ENCODE results near the gene PTPRN2. TPM values are rescaled to one million over a fixed set of nuclear protein-coding genes. Genes with fewer than 3 reads are reported as not detected.

PTPRN2 gene
- polyA plus RNA-seq, 2 donors = 0.37 to 0.40 TPM

GRCh38 chr7:158117341-158118222 is 470.0 kb downstream of the PTPRN2 start:
- WGBS, 2 donors = 79 to 85% methylated on average over 1 of the region's 1 CpG
- H3K4me3 ChIP-seq (ENCODE audit: low read depth in 1 of 2, low read length in 2 of 2) = no peak overlapping the region
- H3K27me3 ChIP-seq (ENCODE audit: control insufficient read depth in 1 of 2, insufficient read depth in 2 of 2, low read length in 2 of 2) = no peaks in the 10 kb centered on the region
- H3K36me3 ChIP-seq (ENCODE audit: control insufficient read depth in 2 of 2, insufficient read depth in 2 of 2, low read length in 1 of 2) = no peaks in the 10 kb centered on the region
- H3K4me1 ChIP-seq (ENCODE audit: control insufficient read depth in 2 of 2, insufficient read depth in 2 of 2, low read length in 1 of 2) = no peaks in the 10 kb centered on the region
- H3K9me3 ChIP-seq (ENCODE audit: control insufficient read depth in 2 of 2, insufficient read depth in 1 of 2, low read depth in 1 of 2, low read length in 1 of 2) = peaks cover 18 to 23% of the 10 kb centered on the region in 2 donors
- no peak overlapping the region for H3K27ac ChIP-seq (ENCODE audit: low read depth in 2 of 2, low read length in 1 of 2)

DNA sequence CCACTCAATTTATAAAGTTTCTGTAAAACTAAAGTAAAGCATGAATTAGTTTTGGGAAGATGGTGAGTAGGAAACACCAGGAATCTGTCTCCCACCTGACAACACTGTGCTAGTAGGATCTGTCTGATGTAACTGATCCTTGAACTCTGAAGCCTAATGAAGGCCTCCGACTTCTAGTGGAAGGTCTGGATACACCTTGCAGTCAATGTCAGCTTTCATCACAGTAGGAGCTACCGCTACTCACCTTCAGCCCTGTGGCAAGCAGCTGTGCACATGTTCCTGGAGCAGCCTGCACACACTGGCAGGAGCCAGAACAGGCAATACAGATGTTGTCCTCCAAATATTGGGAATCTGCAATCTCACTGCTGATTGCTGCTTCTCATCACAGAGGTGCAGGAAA is 471.4 kb downstream of the PTPRN2 start:
- WGBS, 2 donors = 90% methylated on average over 2 of the region's 2 CpGs
- peaks cover 18 to 23% of the 10 kb centered on the region in 2 donors for H3K9me3 ChIP-seq (ENCODE audit: control insufficient read depth in 2 of 2, insufficient read depth in 1 of 2, low read depth in 1 of 2, low read length in 1 of 2)
- H3K36me3 ChIP-seq (ENCODE audit: control insufficient read depth in 2 of 2, insufficient read depth in 2 of 2, low read length in 1 of 2) = no peaks in the 10 kb centered on the region
- H3K4me3 ChIP-seq (ENCODE audit: low read depth in 1 of 2, low read length in 2 of 2) = no peak overlapping the region
- no peak overlapping the region for H3K27ac ChIP-seq (ENCODE audit: low read depth in 2 of 2, low read length in 1 of 2)
- no peaks in the 10 kb centered on the region for H3K27me3 ChIP-seq (ENCODE audit: control insufficient read depth in 1 of 2, insufficient read depth in 2 of 2, low read length in 2 of 2)
- H3K4me1 ChIP-seq (ENCODE audit: control insufficient read depth in 2 of 2, insufficient read depth in 2 of 2, low read length in 1 of 2) = no peaks in the 10 kb centered on the region

DNA sequence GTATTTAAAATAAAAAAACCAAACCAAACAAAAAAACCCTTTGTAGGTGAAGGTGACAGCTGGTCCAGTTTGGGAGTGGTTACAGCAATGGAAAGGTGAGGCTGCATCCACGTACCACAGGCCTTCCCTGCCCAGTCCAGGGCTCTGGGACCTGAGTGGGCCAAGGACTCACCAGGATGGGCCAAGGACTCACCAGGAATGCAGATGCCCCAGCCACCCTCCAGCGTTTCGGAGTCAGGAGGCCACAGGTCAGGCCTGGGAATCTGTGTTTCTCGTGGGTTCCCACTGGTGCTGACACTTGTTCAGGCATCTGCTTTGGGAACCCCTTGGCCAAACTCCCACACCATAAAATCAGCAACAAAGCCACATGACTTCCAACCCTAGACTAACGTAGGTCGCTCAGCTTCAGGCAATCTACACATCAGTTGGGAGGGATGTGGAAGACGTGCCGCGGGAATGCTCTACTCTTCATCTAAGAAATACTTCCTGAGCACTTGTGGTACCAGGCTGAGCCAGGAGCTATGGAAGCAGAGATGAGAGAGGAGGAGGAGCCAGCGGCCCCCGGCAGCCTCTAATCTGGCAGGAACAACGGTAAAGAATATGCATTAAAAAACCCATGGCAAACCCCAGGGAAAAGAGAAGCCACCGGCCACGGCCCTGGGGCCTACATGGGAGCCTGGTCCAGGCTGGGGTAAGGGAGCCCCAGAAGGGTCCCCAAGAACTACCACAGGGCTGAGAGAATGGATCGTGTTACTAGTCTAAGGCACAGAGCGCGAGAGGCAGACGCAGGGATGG is 473.4 kb downstream of the PTPRN2 start:
- H3K4me1 ChIP-seq (ENCODE audit: control insufficient read depth in 2 of 2, insufficient read depth in 2 of 2, low read length in 1 of 2) = no peaks in the 10 kb centered on the region
- no peaks in the 10 kb centered on the region for H3K27me3 ChIP-seq (ENCODE audit: control insufficient read depth in 1 of 2, insufficient read depth in 2 of 2, low read length in 2 of 2)
- 92% methylated on average over 18 of the region's 18 CpGs for WGBS, 2 donors
- H3K27ac ChIP-seq (ENCODE audit: low read depth in 2 of 2, low read length in 1 of 2) = no peak overlapping the region
- H3K36me3 ChIP-seq (ENCODE audit: control insufficient read depth in 2 of 2, insufficient read depth in 2 of 2, low read length in 1 of 2) = no peaks in the 10 kb centered on the region
- peaks cover 22 to 29% of the 10 kb centered on the region in 2 donors for H3K9me3 ChIP-seq (ENCODE audit: control insufficient read depth in 2 of 2, insufficient read depth in 1 of 2, low read depth in 1 of 2, low read length in 1 of 2)
- no peak overlapping the region for H3K4me3 ChIP-seq (ENCODE audit: low read depth in 1 of 2, low read length in 2 of 2)

DNA sequence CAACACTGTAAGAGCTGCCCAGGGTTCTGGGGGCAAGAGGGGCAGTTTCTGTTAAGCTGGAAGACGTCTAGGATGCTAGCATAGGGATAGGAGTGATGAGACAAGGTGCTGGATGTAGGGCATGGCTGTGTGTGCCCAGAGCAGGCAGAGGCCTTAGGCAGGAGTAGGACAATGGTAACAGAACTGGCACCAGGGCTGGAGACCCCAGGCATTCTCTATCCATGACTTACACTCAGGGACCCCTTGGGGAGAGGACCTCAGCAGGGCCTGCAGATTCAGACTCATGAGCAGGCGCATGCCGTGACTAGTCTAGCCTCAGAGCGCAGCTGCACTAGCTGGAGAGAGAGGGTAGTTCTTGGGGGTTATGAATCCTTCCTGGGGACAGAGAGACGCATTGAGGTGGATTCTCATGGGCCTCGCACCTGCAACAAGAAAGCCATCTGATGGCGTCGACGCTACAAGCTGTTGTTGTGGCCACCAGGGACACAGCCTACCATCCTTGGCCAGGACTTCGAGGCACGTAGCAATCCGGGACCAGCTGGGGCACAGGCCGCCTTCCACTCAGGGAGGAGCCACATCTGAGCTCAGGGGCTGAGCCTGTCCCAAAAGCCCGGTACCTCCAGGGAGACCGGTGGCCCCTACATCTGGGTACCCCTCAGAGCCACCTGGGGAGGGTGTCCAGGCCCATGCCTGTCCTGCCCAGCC is 474.1 kb downstream of the PTPRN2 start:
- H3K36me3 ChIP-seq (ENCODE audit: control insufficient read depth in 2 of 2, insufficient read depth in 2 of 2, low read length in 1 of 2) = no peaks in the 10 kb centered on the region
- no peak overlapping the region for H3K4me3 ChIP-seq (ENCODE audit: low read depth in 1 of 2, low read length in 2 of 2)
- H3K4me1 ChIP-seq (ENCODE audit: control insufficient read depth in 2 of 2, insufficient read depth in 2 of 2, low read length in 1 of 2) = no peaks in the 10 kb centered on the region
- H3K27ac ChIP-seq (ENCODE audit: low read depth in 2 of 2, low read length in 1 of 2) = no peak overlapping the region
- peaks cover 22 to 29% of the 10 kb centered on the region in 2 donors for H3K9me3 ChIP-seq (ENCODE audit: control insufficient read depth in 2 of 2, insufficient read depth in 1 of 2, low read depth in 1 of 2, low read length in 1 of 2)
- 93 to 94% methylated on average over 15 of the region's 15 CpGs for WGBS, 2 donors
- H3K27me3 ChIP-seq (ENCODE audit: control insufficient read depth in 1 of 2, insufficient read depth in 2 of 2, low read length in 2 of 2) = no peaks in the 10 kb centered on the region

GRCh38 chr7:158112571-158113320 is 474.9 kb downstream of the PTPRN2 start:
- peaks cover 24 to 29% of the 10 kb centered on the region in 2 donors for H3K9me3 ChIP-seq (ENCODE audit: control insufficient read depth in 2 of 2, insufficient read depth in 1 of 2, low read depth in 1 of 2, low read length in 1 of 2)
- H3K36me3 ChIP-seq (ENCODE audit: control insufficient read depth in 2 of 2, insufficient read depth in 2 of 2, low read length in 1 of 2) = no peaks in the 10 kb centered on the region
- no peak overlapping the region for H3K4me3 ChIP-seq (ENCODE audit: low read depth in 1 of 2, low read length in 2 of 2)
- WGBS, 2 donors = 91 to 94% methylated on average over 16 of the region's 16 CpGs
- no peaks in the 10 kb centered on the region for H3K27me3 ChIP-seq (ENCODE audit: control insufficient read depth in 1 of 2, insufficient read depth in 2 of 2, low read length in 2 of 2)
- H3K4me1 ChIP-seq (ENCODE audit: control insufficient read depth in 2 of 2, insufficient read depth in 2 of 2, low read length in 1 of 2) = no peaks in the 10 kb centered on the region
- H3K27ac ChIP-seq (ENCODE audit: low read depth in 2 of 2, low read length in 1 of 2) = no peak overlapping the region

GRCh38 chr7:158111906-158112570 is 475.6 kb downstream of the PTPRN2 start:
- no peaks in the 10 kb centered on the region for H3K4me1 ChIP-seq (ENCODE audit: control insufficient read depth in 2 of 2, insufficient read depth in 2 of 2, low read length in 1 of 2)
- H3K27ac ChIP-seq (ENCODE audit: low read depth in 2 of 2, low read length in 1 of 2) = no peak overlapping the region
- 89 to 90% methylated on average over 15 of the region's 15 CpGs for WGBS, 2 donors
- no peaks in the 10 kb centered on the region for H3K36me3 ChIP-seq (ENCODE audit: control insufficient read depth in 2 of 2, insufficient read depth in 2 of 2, low read length in 1 of 2)
- no peak overlapping the region for H3K4me3 ChIP-seq (ENCODE audit: low read depth in 1 of 2, low read length in 2 of 2)
- H3K27me3 ChIP-seq (ENCODE audit: control insufficient read depth in 1 of 2, insufficient read depth in 2 of 2, low read length in 2 of 2) = no peaks in the 10 kb centered on the region
- H3K9me3 ChIP-seq (ENCODE audit: control insufficient read depth in 2 of 2, insufficient read depth in 1 of 2, low read depth in 1 of 2, low read length in 1 of 2) = peaks cover 24 to 29% of the 10 kb centered on the region in 2 donors

GRCh38 chr7:158111049-158111751 is 476.4 kb downstream of the PTPRN2 start:
- H3K9me3 ChIP-seq (ENCODE audit: control insufficient read depth in 2 of 2, insufficient read depth in 1 of 2, low read depth in 1 of 2, low read length in 1 of 2) = peaks cover 20 to 26% of the 10 kb centered on the region in 2 donors
- H3K27ac ChIP-seq (ENCODE audit: low read depth in 2 of 2, low read length in 1 of 2) = no peak overlapping the region
- H3K4me3 ChIP-seq (ENCODE audit: low read depth in 1 of 2, low read length in 2 of 2) = no peak overlapping the region
- H3K36me3 ChIP-seq (ENCODE audit: control insufficient read depth in 2 of 2, insufficient read depth in 2 of 2, low read length in 1 of 2) = no peaks in the 10 kb centered on the region
- H3K4me1 ChIP-seq (ENCODE audit: control insufficient read depth in 2 of 2, insufficient read depth in 2 of 2, low read length in 1 of 2) = no peaks in the 10 kb centered on the region
- WGBS, 2 donors = 67 to 71% methylated on average over 16 of the region's 16 CpGs
- H3K27me3 ChIP-seq (ENCODE audit: control insufficient read depth in 1 of 2, insufficient read depth in 2 of 2, low read length in 2 of 2) = no peaks in the 10 kb centered on the region

DNA sequence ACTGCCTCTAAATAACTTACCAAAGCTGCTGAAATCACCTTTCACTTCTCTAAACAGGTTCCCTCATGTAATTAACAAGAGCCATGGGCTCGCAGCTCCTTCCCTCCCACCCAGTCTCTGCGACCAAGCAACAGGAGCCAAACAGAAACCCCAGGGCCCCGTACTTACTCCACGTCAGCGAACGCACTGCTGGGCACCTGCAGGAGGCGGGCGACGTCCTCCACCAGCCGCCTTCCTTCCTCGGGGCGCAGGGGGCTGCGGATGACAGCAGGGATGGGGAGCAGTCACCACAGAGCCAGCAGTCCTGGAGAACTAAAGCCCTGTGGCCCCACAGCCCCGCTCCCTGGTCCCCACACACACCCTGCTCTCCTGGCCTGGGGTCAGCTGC is 477.0 kb downstream of the PTPRN2 start:
- no peak overlapping the region for H3K27ac ChIP-seq (ENCODE audit: low read depth in 2 of 2, low read length in 1 of 2)
- no peak overlapping the region for H3K4me3 ChIP-seq (ENCODE audit: low read depth in 1 of 2, low read length in 2 of 2)
- peaks cover 17 to 24% of the 10 kb centered on the region in 2 donors for H3K9me3 ChIP-seq (ENCODE audit: control insufficient read depth in 2 of 2, insufficient read depth in 1 of 2, low read depth in 1 of 2, low read length in 1 of 2)
- 91 to 94% methylated on average over 14 of the region's 14 CpGs for WGBS, 2 donors
- H3K4me1 ChIP-seq (ENCODE audit: control insufficient read depth in 2 of 2, insufficient read depth in 2 of 2, low read length in 1 of 2) = no peaks in the 10 kb centered on the region
- H3K36me3 ChIP-seq (ENCODE audit: control insufficient read depth in 2 of 2, insufficient read depth in 2 of 2, low read length in 1 of 2) = no peaks in the 10 kb centered on the region
- H3K27me3 ChIP-seq (ENCODE audit: control insufficient read depth in 1 of 2, insufficient read depth in 2 of 2, low read length in 2 of 2) = no peaks in the 10 kb centered on the region
